Activated CD8-positive, alpha-beta memory T cell treated with anti-CD3 and anti-CD28 coated beads, Interleukin-2, amount 50 U/mL, for 48 hours (primary cell): Measurements from ENCODE around the gene PTX4.

Experiments
- DNase-seq: peaks from one replicate; pipeline ENCODE4 v3.0.0-alpha.2; 2020

Gene PTX4

GRCh38 chr16:1499756-1500464 lies 11.2 kb upstream of the PTX4 start:
- DNase-seq = no peak

GRCh38 chr16:1498899-1499676 lies 10.3 kb upstream of the PTX4 start:
- no peak for DNase-seq

- no peak for DNase-seq
Observed at GRCh38 chr16:1497014-1497598, 8.4 kb upstream of the PTX4 start.

GRCh38 chr16:1496464-1496863 lies 7.7 kb upstream of the PTX4 start:
- DNase-seq = no peak

GRCh38 chr16:1495889-1496262 lies 7.1 kb upstream of the PTX4 start:
- DNase-seq = no peak

GRCh38 chr16:1495211-1495888 lies 6.6 kb upstream of the PTX4 start:
- DNase-seq = no peak

GRCh38 chr16:1494711-1495110 lies 6.0 kb upstream of the PTX4 start:
- no peak for DNase-seq

GRCh38 chr16:1494129-1494640 lies 5.4 kb upstream of the PTX4 start:
- no peak for DNase-seq

GRCh38 chr16:1493746-1494094 lies 5.0 kb upstream of the PTX4 start:
- DNase-seq = no peak

GRCh38 chr16:1492923-1493745 lies 4.4 kb upstream of the PTX4 start, which contains the start of gene TELO2:
TELO2 (plus strand) TSS chr16:1493360; CDS start chr16:1494282, 922 bp downstream.
- DNase-seq = peak; percentile 95

GRCh38 chr16:1492082-1492922 lies 3.6 kb upstream of the PTX4 start:
- no peak for DNase-seq

- no peak for DNase-seq
Observed at GRCh38 chr16:1491327-1491726, 2.6 kb upstream of the PTX4 start.

GRCh38 chr16:1489077-1489476 lies 333 bp upstream of the PTX4 start:
- DNase-seq = no peak

GRCh38 chr16:1488054-1488601 lies 616 bp downstream of the PTX4 start:
- no peak for DNase-seq

- no peak for DNase-seq
Observed at GRCh38 chr16:1487395-1488053, 1.2 kb downstream of the PTX4 start.

GRCh38 chr16:1486551-1487390 lies 2.0 kb downstream of the PTX4 start:
- DNase-seq = no peak

- DNase-seq = no peak
Observed at GRCh38 chr16:1485847-1486496, 2.8 kb downstream of the PTX4 start.

- no peak for DNase-seq
Observed at GRCh38 chr16:1481906-1482835, 6.6 kb downstream of the PTX4 start.
